H54 (cell line): ENCODE results near the gene PDZD2.

Experiments
- DNase-seq: peaks from one replicate; pipeline ENCODE4 v3.0.0; 2011; ENCODE audit warnings: low spot score, mixed read lengths; ENCODE audit not compliant: insufficient read length
- FAIRE-seq: peaks from 3 replicates; lab custom pipeline; 2011; peaks lifted over from hg19 to GRCh38; lab: Jason Lieb, UNC
- POLR2A ChIP-seq: IDR thresholded peaks from 2 replicates; pipeline ENCODE4 v1.6.1; 2011; ENCODE audit warnings: low read depth, mild to moderate bottlenecking, low read length

Gene PDZD2

DNA sequence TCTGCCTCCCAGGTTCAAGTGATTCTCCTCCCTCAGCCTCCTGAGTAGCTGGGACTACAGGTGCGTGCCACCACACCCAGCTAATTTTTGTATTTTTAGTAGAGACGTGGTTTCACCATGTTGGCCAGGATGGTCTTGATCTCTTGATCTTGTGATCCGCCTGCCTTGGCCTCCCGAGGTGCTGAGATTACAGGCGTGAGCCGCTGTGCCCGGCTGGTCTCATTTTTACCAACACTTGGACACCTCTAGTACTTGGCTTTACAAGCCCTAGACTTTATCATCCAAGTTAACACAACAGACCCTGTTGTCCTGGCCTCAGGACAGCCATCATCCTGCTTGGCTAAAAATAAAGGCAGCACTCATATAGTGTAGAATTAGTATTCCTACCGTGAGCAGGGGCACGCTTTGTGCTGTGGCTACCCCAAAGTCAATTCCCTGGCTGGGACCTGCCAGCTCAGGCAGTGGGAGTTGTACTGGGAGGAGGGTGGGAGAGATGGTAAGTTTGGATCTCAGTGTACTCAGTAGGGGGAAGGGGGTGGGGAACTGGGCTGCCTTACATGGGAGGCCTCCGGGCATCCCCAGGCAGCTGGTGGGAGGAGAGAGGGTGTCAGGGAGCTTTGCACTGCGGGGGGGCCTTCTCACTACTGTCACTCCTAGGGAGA is 6.6 kb downstream of the PDZD2 start:
- DNase-seq (no peak), FAIRE-seq (no peak)
- no peak for TF ChIP-seq POLR2A

DNA sequence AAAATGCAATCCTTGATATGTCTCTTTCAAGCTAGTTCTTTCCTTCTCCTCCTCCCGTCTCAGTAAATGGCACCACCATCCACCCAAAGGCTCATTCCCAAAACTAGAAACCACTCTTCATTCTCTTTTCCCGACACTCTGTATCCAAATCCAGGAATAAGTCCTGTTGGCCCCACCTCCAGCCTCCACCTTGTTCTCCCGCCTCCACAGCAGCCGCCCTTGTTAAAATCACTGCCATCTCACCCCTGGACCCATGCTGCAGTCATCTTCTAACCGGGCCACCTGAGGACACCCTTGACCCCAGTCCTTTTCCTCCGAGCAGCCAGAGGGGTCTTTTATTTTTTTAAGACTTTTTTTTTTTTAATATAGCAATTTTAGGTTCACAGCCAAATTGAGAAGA is 9.4 kb downstream of the PDZD2 start:
- FAIRE-seq (no peak), DNase-seq (no peak)
- no peak for TF ChIP-seq POLR2A

DNA sequence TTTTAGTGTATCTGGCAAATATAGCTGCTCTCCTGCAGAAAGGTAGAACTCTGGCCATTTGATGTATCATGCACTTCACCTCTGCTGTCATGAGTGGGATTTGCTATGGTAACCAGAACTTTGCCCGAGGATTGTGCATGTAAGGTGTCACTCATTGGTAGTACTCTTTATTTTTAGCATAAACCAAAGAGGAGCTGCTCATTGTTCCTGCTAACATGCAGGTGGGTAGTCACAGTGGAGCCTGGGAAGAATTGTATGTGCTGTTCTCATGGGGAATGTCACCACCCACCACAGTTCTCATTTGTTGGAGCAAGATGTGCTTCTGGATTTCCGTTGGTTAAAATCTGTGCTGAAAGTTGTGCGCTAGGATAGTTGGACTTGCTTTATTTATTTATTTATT is 12.3 kb downstream of the PDZD2 start:
- DNase-seq (no peak), FAIRE-seq (no peak)
- TF ChIP-seq POLR2A = no peak

DNA sequence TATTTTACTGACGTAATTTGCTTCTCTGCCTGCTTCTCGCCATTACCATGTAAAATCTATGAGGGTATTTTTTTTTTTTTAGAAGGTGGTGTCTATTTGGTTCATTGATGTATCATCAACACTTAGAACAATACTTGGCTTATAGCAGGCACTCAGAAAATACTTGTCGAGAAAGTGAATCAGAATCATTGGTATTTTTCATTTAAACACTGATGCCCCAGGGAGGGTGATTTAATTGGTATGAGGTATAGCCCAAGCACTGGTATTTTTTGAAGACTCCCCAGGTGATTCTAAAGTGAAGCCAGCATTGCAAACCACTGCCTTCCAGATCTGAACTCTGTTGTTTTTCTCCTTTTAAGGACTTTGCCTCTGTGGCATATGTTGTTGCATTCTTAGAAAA is 16.6 kb downstream of the PDZD2 start:
- FAIRE-seq = no peak

DNA sequence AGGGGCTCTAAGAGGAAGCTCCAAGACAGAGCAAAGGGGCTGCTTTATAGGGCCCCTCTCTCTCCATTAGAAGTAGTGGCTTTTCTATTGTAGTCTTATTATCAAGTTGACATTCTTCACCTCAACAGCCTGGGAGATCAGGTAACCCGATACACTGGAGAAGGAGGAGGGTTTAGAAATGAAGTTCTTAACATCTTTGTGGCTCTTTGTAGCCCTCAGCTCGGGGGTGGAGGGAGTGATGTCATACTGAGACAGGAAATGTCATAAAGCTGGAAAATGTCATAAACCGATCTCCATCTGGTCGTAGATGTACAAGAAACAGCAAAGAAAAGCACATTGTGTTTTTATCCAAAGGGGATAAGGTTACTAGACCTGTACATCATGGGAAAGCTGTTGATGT is 17.9 kb downstream of the PDZD2 start:
- DNase-seq (no peak), FAIRE-seq (no peak)
- TF ChIP-seq POLR2A = no peak

More for the DNA sequence above, 16.6 kb downstream of the PDZD2 start:
- DNase-seq = no peak
- no peak for TF ChIP-seq POLR2A

DNA sequence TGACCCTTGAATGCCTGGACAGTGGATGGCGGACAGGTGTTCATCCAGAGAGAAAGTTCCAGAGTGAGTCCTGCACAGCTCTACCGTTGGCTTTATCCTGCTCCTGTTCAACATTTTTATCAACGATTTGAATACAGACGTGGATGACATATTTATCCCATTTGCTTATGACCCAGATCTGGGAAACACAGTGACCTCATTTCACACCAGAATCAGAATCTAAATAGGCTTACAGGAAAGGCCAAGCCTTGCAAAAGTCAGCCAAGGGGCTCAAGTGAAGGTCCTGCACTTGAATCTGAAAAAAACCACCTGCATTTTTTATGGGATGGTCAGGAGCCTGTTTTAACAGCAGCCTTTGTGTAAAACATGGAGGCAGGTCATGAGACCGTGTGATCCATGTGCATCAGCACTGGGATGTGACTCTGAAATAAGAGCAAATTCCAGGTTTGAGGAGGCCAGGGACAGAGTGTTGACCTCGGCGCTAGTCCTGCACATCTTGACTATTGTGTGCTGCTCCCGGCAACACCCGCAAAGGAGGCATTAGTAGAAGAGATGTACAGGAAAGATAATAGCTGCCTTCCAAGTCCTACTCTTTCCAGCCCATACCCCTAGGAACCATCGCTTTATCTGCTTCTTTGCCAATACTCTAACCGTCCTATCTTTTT is 18.5 kb downstream of the PDZD2 start:
- no peak for TF ChIP-seq POLR2A
- DNase-seq (no peak), FAIRE-seq (no peak)

DNA sequence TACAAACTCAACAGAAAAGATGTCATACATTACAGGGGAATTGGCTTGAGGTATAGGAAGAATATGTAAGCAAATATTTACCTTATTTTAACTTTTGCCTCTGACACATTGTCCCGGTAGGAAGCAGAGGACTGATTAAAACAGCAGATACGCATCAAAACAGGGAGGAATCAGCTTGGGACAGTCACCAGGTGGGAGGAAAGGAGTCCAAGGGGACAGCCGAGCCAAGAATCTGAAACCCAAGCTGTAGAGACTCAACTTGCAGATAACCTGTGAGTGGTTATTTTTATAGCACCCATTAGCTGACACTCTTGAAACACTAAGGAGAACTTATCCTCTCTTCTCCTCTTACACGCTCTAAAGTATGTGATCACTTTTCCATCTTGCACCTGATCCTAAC is 22.3 kb downstream of the PDZD2 start:
- no peak for FAIRE-seq

DNA sequence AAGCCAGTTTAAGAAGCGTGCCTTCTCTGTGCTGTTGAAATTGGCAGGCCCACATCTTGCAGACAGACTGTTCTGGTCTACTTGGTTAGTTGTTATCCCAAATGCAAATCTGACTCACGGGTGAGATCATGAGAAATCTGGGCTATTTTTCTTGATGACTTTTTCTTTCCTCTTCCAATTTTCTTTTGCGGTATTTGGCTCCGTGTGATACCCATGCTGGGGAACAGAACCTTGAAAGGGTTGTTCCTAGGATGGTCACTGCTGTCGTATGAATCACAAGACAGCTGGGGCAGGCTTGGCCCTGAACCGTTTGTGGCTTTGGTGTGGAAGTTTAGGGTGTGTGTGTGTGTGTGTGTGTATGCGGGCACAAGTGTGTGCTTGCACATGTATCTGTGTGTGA is 24.6 kb downstream of the PDZD2 start:
- FAIRE-seq (no peak), DNase-seq (peak; percentile 29)
- no peak for TF ChIP-seq POLR2A

More for the DNA sequence above, 22.3 kb downstream of the PDZD2 start:
- DNase-seq = no peak
- TF ChIP-seq POLR2A = no peak

DNA sequence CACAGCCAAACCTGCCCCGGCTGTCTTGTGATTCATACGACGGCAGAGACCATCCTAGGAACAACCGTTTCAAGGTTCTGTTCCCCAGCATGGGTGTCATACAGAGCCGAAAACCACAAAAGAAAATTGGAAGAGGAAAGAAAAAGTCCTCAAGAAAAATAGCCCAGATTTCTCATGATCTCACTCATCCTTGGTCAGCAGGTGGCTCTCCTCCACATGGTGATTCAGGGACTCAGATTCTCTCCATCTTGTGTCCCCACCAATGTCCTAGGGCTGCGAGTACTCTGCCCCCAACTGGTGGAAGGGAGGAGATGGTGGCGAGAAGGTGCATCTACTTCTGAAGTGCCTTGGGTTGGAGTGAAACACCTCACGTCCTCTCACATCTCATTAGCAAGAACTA is 25.6 kb downstream of the PDZD2 start:
- no peak for FAIRE-seq
- DNase-seq = peak; percentile 47

DNA sequence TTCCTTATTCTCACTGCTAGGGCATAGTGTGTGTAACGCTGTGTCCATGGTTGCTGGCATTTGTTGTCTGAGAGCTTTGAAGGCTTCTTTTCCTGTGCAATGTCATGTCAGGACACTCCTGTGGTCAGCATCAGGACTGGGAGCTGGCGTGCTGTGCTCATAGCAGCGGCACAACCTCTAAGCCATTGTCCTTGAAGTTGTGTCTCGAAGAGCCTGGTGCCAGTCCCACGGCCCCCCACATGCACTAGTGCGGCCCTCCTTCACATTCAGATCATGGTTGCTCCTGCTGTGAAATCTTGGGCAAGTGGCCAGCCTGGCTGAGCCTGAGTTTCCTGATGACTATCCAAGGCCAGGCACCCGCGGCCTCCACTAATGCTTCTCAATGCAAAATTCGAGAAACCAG is 32.4 kb downstream of the PDZD2 start:
- FAIRE-seq = no peak
- no peak for TF ChIP-seq POLR2A
- no peak for DNase-seq

More for the DNA sequence above, 25.6 kb downstream of the PDZD2 start:
- no peak for TF ChIP-seq POLR2A

DNA sequence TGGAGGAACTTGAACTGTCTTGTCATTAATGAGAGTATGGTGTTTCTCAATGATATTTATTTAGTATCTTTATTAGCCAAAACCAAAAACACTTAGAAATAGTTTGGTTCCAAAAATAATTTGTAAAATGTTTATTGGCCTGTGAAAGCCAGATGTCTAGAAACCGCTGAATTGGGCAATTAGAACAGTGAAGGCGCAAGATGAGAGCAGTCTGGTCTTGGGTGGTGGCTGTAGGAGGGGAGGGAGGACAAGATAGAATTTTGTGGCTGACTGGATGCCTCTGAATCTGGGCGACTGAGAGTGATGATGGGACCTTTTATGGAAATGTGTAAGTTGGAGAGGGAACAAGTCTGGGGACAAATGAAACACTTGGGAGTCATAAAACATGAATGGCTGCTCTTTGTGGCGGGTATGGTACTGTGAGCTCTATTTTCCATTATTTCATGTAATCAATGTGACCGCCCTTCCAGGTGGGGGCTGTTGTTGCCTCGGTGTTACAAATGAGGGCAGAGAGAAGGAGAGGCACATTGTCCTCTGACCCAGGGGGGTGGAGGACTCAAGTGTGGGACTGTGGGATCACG is 35.5 kb downstream of the PDZD2 start:
- DNase-seq = no peak
- TF ChIP-seq POLR2A = no peak
- no peak for FAIRE-seq

DNA sequence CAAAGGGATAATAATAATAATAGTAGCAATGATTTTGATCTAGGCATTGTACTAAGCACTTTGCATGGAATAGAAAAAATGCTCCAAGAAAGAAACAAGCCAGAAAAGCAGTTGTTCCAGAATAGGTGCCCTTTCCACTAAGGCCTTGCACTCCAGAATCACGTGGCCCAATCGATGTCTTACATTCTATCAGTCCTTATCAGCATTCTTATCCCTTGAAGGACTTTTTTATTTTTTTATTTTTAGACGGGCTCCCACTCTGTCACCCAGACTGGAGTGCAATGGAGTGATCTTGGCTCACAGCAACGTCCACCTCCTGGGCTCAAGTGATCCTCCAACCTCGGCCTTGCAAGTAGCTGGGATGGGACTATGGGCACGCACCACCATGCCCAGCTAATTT is 36.5 kb downstream of the PDZD2 start:
- no peak for TF ChIP-seq POLR2A
- FAIRE-seq = no peak
- no peak for DNase-seq

DNA sequence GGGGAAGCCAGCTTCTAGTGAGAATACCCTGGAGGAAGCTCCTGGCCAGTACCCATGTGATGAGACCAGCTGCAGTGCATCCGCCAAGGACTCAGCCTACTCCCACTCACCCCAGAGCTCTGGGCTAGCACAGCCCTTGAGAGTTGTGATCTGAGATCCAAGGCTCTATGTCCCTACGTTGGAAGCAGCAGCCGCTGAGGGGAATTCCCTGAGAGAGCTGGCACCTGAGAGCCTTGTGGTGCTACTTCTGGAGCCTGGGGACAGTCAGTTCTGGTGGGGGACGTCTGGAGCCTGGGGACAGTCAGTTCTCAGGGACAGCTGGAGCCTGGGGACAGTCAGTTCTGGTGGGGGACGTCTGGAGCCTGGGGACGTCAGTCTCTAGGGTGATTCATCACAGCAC is 39.2 kb downstream of the PDZD2 start:
- no peak for TF ChIP-seq POLR2A
- no peak for FAIRE-seq
- no peak for DNase-seq

DNA sequence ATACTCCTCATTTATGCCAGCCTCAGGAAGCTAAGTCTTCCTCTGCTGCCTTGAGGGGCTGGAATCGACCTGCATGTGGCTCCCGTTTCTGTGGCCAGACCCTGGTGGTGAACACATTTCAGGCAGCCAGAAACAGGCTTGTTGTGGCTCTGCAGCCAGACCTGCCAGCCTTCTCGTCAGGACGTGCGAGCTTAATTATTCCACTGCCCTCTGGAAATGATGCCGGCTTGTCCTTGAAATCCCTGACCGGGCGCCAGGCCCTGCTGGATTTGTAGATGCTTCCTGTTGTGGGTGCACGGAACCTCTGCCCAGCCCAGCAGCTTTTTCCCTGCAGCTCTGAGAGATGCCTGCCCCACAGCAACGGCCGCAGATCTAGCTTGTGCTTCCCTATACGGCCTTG is 41.6 kb downstream of the PDZD2 start:
- no peak for DNase-seq
- TF ChIP-seq POLR2A = no peak
- FAIRE-seq = no peak

DNA sequence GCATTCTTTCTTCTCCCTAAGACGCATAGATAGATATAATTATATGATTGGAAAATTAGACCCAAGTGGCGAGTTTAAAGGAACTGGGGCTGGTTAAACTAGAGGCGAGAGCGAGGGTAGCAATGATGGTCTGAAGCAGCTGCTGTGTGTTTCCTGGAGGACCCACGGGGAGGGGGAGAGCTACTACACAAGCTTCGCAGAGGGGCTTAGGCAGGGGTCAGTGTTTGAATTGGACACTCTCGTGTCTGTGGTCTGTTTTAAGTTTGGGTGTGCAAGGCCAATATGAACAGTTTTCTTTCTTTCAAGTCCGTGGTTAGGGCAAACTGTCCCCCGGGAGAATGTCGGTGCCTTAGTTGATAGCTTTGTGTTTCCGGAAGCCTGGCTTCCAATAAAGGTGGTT is 43.1 kb downstream of the PDZD2 start:
- no peak for DNase-seq
- no peak for FAIRE-seq
- no peak for TF ChIP-seq POLR2A
